ENCODE data around the gene FERMT1.
"Not testable (repeated sequence)": the region's sequence is repeated elsewhere in the genome, so short reads cannot be mapped to it uniquely, and the experiment has no call there.

FERMT1 gene

GRCh38 chr20:6040540-6040939, 82.3 kb downstream of the FERMT1 start:
- no peak for DNase-seq (ENCODE audit: low read depth in 2 of 2)

GRCh38 chr20:6039766-6040165, 83.1 kb downstream of the FERMT1 start:
- DNase-seq (ENCODE audit: low read depth in 2 of 2): no peak

- no peak for DNase-seq (ENCODE audit: low read depth in 2 of 2)
Measured at GRCh38 chr20:6038256-6038655, 84.6 kb downstream of the FERMT1 start.

- no peak for DNase-seq (ENCODE audit: low read depth in 2 of 2)
Measured at GRCh38 chr20:6037082-6037481, 85.7 kb downstream of the FERMT1 start.

GRCh38 chr20:6036213-6036612, 86.6 kb downstream of the FERMT1 start:
- DNase-seq (ENCODE audit: low read depth in 2 of 2): no peak

GRCh38 chr20:6034134-6034969, 88.5 kb downstream of the FERMT1 start:
- DNase-seq (ENCODE audit: low read depth in 2 of 2): no peak

GRCh38 chr20:6032907-6033306, 89.9 kb downstream of the FERMT1 start:
- not testable (repeated sequence) for DNase-seq (ENCODE audit: low read depth in 2 of 2)

GRCh38 chr20:6030453-6031080, 92.3 kb downstream of the FERMT1 start:
- no peak for DNase-seq (ENCODE audit: low read depth in 2 of 2)

GRCh38 chr20:6029538-6029937, 93.3 kb downstream of the FERMT1 start:
- no peak for DNase-seq (ENCODE audit: low read depth in 2 of 2)

GRCh38 chr20:6028818-6029217, 94.0 kb downstream of the FERMT1 start:
- no peak for DNase-seq (ENCODE audit: low read depth in 2 of 2)

GRCh38 chr20:6026051-6026450, 96.8 kb downstream of the FERMT1 start:
- no peak for DNase-seq (ENCODE audit: low read depth in 2 of 2)

All from stimulated activated CD8-positive, alpha-beta memory T cell treated with anti-CD3 and anti-CD28 coated beads, Interleukin-7, amount 100 ng/mL, for 4 hours (primary cell).